AG09309 (cell line): ENCODE measurements around the gene MCTP1.

Experiments
- DNase-seq: peaks from one replicate; pipeline ENCODE4 v3.0.0-alpha.2; 2010; ENCODE audit warnings: low read depth
- H3K4me3 ChIP-seq: 2 replicates; pipeline ENCODE4 v1.5.1; 2011; ENCODE audit warnings: mild to moderate bottlenecking, low read depth, low read length, moderate library complexity; ENCODE audit not compliant: control insufficient read depth
- CTCF ChIP-seq: IDR thresholded peaks from 2 replicates; pipeline ENCODE4 v1.5.1; 2011; ENCODE audit warnings: mild to moderate bottlenecking, low read depth, low read length, inconsistent platforms; ENCODE audit not compliant: insufficient read depth, control insufficient read depth; ENCODE audit errors: missing control alignments

The MCTP1 gene

GRCh38 chr5:95043234-95043633 lies 241.7 kb downstream of the MCTP1 start:
- no peak overlapping the region for H3K4me3 ChIP-seq
- no peak for TF ChIP-seq CTCF
- no peak for DNase-seq

GRCh38 chr5:95042037-95042436 lies 242.9 kb downstream of the MCTP1 start:
- no peak for DNase-seq
- H3K4me3 ChIP-seq: no peak overlapping the region
- no peak for TF ChIP-seq CTCF

- no peak for DNase-seq
- no peak for TF ChIP-seq CTCF
- no peak overlapping the region for H3K4me3 ChIP-seq
Measured at GRCh38 chr5:95035891-95036685, 248.8 kb downstream of the MCTP1 start.

GRCh38 chr5:95032801-95033200 lies 252.1 kb downstream of the MCTP1 start:
- TF ChIP-seq CTCF: no peak
- no peak for DNase-seq
- no peak overlapping the region for H3K4me3 ChIP-seq

- DNase-seq: no peak
- H3K4me3 ChIP-seq: no peak overlapping the region
- no peak for TF ChIP-seq CTCF
Measured at GRCh38 chr5:95029569-95030366, 255.1 kb downstream of the MCTP1 start.

- TF ChIP-seq CTCF: no peak
- H3K4me3 ChIP-seq: no peak overlapping the region
- no peak for DNase-seq
Measured at GRCh38 chr5:95027775-95028174, 257.1 kb downstream of the MCTP1 start.
